T-helper 2 cell treated with Interferon-gamma antibody and Interleukin-4, amounts not matched to agents 100 ng/mL and 5 ng/mL, for 36 hours (primary cell): Measurements from ENCODE around the gene RNF11. TPM values are rescaled to one million over a fixed set of nuclear protein-coding genes. Genes with fewer than 3 reads are reported as not detected.
"Not testable (repeated sequence)": the region's sequence is repeated elsewhere in the genome, so short reads cannot be mapped to it uniquely, and the experiment has no call there.

Experiments
- intact Hi-C: fragments of 100-400 bp; cut with micrococcal nuclease; formaldehyde crosslinking; loops from one replicate; pipeline ENCODE4 v1.15.1; 2023
- total RNA-seq: library from RNA; stranded (reverse); gene quantifications from 2 replicates; pipeline ENCODE4 v1.2.3, GENCODE V29; 2022

Gene RNF11
- total RNA-seq, 1 donor from 2014 or later, result 42.7 TPM

GRCh38 chr1:51227231-51227960 lies 8.7 kb upstream of the RNF11 start:
- intact Hi-C loops, result not testable (repeated sequence)

DNA sequence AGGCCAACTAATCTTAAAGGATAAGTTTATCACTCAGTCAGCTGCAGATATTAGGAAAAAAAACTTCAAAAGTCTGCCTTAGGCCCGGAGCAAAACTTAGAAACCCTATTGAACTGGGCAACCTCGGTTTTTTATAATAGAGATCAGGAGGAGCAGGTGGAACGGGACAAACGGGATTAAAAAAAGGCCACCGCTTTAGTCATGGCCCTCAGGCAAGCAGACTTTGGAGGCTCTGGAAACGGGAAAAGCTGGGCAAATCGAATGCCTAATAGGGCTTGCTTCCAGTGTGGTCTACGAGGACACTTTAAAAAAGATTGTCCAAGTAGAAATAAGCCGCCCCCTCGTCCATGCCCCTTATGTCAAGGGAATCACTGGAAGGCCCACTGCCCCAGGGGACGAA lies 7.6 kb upstream of the RNF11 start:
- intact Hi-C loops, result not testable (repeated sequence)

- intact Hi-C loops, result loop anchor here (10.0 kb wide), 3 partner anchors 266 to 1134 kb away; partner anchors contain the start of genes CC2D1B, EPS15 and FAF1
These were observed 5.5 kb upstream of the RNF11 start for GRCh38 chr1:51230501-51231078.

GRCh38 chr1:51231120-51231519 lies 5.0 kb upstream of the RNF11 start:
- intact Hi-C loops, result loop anchor here (10.0 kb wide), 3 partner anchors 266 to 1134 kb away; partner anchors contain the start of genes CC2D1B, EPS15 and FAF1

DNA sequence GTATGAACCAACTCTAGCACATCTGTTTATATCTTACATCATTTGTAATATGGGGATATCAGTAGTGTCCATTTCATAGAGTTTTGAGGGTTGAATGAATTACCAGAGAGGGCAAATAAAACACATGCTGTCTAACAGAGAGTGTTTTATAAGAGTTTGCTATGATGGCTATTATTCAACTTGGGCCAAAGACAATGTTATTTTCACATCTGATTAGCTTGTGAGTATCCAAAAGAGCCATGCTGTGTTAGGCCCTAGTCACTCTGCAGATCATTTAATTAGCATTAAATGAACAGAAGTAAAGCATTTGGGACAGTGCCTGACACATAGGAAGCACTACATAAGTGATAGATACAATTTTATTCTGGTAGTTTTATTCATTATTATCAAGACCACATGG lies 4.2 kb upstream of the RNF11 start:
- intact Hi-C loops, result loop anchor here (10.0 kb wide), 3 partner anchors 267 to 1133 kb away; partner anchors contain the start of genes CC2D1B, EPS15 and FAF1

- intact Hi-C loops, result loop anchor here (2.0 to 10.0 kb wide), 5 partner anchors 19 to 1131 kb away; partner anchors contain the start of genes CC2D1B, EPS15 and FAF1
These were observed 1.8 kb upstream of the RNF11 start for GRCh38 chr1:51234236-51234635.

GRCh38 chr1:51234721-51235425 lies 1.2 kb upstream of the RNF11 start:
- intact Hi-C loops, result loop anchor here (2.0 to 10.0 kb wide), 5 partner anchors 20 to 1130 kb away; partner anchors contain the start of genes CC2D1B, EPS15 and FAF1

- intact Hi-C loops, result loop anchor here (10.0 kb wide), 3 partner anchors 272 to 1128 kb away; partner anchors contain the start of genes CC2D1B, EPS15 and FAF1
These were observed 668 bp downstream of the RNF11 start for GRCh38 chr1:51236531-51237350.

DNA sequence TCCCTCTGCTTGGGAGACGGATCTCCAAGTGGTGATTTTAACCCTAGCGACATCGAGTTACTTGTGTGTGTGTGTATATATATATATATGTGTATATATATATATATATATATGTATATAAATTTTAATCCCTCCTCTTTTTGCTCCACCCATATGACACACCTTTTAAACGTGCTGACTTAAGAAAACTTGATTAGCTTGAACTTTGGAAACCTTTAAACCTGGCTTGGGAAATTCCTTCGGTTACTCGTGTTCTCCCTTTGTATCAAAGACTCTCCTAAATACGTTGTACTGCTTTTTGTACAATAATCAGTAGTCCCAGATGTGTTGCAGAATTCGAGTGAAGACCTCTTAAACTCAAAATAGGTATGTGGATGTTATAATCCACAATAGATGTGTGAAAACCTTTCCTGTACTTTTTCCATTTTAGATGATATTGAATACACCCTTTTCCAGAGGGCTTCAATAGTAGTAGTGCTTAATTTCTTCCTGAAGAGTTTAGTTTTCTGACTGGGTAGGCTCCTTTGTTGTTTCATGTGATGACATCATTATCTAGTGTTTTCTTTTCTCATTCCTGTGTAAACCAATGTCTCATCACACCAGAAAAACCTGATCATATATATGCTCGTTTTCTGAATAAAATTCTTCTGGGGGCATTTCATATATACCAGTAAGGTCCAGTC lies 1.4 kb downstream of the RNF11 start:
- intact Hi-C loops, result loop anchor here (10.0 kb wide), 3 partner anchors 273 to 1127 kb away; partner anchors contain the start of genes CC2D1B, EPS15 and FAF1

GRCh38 chr1:51238034-51238403 lies 1.9 kb downstream of the RNF11 start:
- intact Hi-C loops, result loop anchor here (10.0 kb wide), 3 partner anchors 273 to 1127 kb away; partner anchors contain the start of genes CC2D1B, EPS15 and FAF1

- intact Hi-C loops, result no loop called here
These were observed 4.0 kb downstream of the RNF11 start for GRCh38 chr1:51240084-51240483.

DNA sequence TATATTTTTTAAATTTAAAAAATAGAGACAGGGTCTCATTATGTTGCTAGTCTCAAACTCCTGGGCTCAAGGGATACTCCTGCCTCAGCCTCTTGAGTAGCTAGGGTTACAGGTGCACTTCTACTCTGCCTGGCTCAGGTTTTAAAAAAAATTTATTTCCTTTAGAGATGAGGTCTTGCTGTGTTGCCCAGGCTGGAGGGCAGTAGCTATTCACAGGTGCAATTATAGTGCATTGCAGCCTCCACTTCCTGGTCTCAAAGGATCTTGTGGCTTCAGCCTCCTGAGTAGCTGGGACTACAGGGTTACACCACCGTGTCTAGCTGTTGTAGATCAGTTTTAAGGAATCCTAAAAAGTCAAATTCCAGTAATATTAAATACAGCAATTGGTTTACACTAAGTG lies 5.0 kb downstream of the RNF11 start:
- intact Hi-C loops, result no loop called here

GRCh38 chr1:51242546-51242945 lies 6.5 kb downstream of the RNF11 start:
- intact Hi-C loops, result no loop called here

DNA sequence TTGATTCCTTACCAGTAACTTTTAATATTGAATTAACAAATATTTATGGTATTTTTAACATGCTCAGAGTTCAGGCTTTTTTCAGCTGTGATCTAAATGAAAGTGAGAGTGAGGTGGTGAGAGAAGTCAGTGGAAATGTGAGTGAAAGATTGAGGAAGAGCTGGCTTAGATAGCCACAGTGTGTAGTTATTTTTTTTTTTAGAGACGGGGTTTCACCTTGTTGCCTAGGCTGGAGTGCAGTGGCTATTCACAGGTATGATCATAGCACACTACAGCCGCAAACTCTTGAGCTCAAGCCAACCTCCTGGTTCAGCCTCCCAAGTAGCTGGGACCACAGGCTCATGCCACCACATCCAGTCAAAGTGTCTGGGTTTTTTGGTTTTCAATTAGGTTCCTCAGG lies 10.9 kb downstream of the RNF11 start:
- intact Hi-C loops, result loop anchor here (5.0 kb wide), 1 partner anchor 35 kb away; no protein-coding TSS in a partner anchor

DNA sequence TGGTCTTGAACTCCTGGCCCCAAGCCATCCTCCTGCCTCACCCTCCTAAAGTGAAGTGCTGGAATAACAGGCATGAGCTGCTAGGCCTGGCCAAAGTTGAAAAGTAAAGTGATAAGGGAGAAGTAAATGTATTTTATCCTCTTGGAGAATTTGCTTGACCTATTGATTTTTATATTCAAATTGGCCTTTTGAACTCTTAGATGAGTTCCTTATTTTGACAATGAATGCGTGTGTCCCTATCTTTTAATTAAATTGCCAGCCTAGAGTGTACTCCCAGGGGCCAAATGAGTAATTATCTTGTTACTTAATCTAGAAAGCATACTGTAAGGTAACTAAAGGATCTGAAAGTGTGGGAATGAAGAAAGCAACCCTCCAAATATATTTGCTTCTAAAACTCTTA lies 11.4 kb downstream of the RNF11 start:
- intact Hi-C loops, result loop anchor here (5.0 kb wide), 1 partner anchor 35 kb away; no protein-coding TSS in a partner anchor

GRCh38 chr1:51249445-51249844 lies 13.4 kb downstream of the RNF11 start:
- intact Hi-C loops, result loop anchor here (5.0 kb wide), 1 partner anchor 33 kb away; no protein-coding TSS in a partner anchor

DNA sequence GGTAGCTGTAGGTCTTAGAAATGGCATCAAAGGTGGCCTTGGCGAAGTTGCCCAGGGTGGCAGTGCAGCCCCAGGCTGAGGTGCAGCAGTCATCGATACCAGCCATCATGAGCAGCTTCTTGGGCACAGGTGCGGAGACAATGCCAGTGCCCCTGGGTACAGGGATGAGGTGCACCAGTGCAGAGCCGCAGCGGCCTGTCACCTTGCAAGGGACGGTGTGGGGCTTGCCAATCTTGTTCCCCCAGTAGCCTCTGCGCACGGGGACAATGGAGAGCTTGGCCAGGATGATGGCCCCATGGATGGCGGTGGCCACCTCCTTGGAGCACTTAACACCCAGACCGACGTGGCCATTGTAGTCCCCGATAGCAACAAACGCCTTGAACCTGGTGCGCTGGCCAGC lies 14.7 kb downstream of the RNF11 start:
- intact Hi-C loops, result not testable (repeated sequence)

- intact Hi-C loops, result not testable (repeated sequence)
These were observed 15.1 kb downstream of the RNF11 start for GRCh38 chr1:51251165-51251564.

GRCh38 chr1:51252366-51252765 lies 16.3 kb downstream of the RNF11 start:
- intact Hi-C loops, result no loop called here

- intact Hi-C loops, result no loop called here
These were observed 17.6 kb downstream of the RNF11 start for GRCh38 chr1:51253691-51254090.
